Breast epithelium (tissue), 3 donors: ENCODE measurements around the gene TPRA1.

ENCODE experiments used
- CTCF ChIP-seq, 3 donors: fragments of 450-650 bp; IDR thresholded peaks; one replicate each; pipeline ENCODE4 v1.5.1; 2016 to 2017; ENCODE audit warnings: antibody characterized with exemption in 3 of 3, mild to moderate bottlenecking in 3 of 3, moderate library complexity in 3 of 3
- POLR2AphosphoS5 ChIP-seq, 3 donors: sonication (generic); formaldehyde crosslinking; IDR thresholded peaks; one replicate each; pipeline ENCODE4 v1.6.1; 2017; ENCODE audit warnings: antibody characterized with exemption in 3 of 3

DNA sequence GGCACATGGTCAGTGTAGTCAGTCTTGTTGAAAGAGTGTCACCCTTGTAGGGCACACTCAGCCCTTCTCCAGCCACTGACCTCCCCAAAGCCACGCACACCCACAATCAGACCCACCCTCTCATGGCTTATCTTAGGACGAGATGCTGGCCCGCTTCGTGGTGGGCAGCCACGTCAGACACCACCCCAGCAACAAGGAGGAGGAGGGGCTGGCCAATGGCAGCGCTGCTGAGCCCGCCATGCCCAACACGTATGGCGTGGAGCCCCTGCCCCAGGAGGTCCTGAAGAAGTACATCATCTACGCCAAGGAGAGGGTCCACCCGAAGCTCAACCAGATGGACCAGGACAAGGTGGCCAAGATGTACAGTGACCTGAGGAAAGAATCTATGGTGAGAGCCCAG lies 28.4 kb upstream of the TPRA1 start:
- TF ChIP-seq CTCF (IDR thresholded peaks at IDR 0.05) = no peak
- TF ChIP-seq POLR2AphosphoS5 (IDR thresholded peaks at IDR 0.05) = no peak
